Frontal cortex (tissue), 4 donors: ENCODE data around the gene OR8G5. TPM values are rescaled to one million over a fixed set of nuclear protein-coding genes. Genes with fewer than 3 reads are reported as not detected.
"Not testable (repeated sequence)": the region's sequence is repeated elsewhere in the genome, so short reads cannot be mapped to it uniquely, and the experiment has no call there.

ENCODE experiments used
- DNase-seq, 2 donors: peaks; one replicate each; pipeline ENCODE4 v3.0.0; 2012; ENCODE audit warnings: low spot score in 2 of 2
- FAIRE-seq: peaks from 2 replicates; lab custom pipeline; 2012; peaks lifted over from hg19 to GRCh38; lab: Jason Lieb, UNC
- total RNA-seq: library from RNA; depleted of rRNA; stranded (reverse); fragments of >200 nt; gene quantifications from one replicate; pipeline ENCODE4 v1.2.3, GENCODE V29; 2014
- donor health status: control.
- donor health status: control.
- donor health status: control.

Gene OR8G5
- not detected for total RNA-seq

DNA sequence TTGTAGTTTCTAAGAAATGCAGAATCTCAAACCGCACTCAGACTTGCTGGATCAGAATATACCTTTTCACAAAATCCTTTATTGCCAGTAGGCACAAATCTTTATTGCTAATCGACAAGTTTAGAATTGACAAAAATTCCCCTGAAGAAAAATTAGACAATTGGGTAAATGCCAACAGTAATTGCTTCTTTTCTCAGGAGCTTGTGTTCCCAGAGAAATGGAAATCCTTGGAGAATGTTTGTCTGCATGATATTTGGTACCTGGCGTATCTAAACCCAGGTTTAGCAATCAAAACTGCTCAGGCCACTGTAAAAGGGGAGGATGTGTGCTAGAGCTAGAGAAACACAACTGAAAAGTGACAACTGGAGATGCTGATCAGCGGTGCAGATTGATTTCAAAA, at the start of gene OR8G5:
OR8G5 (plus strand) TSS at position 301 of the 400 bp plus-strand sequence. CDS start 8,556 bp downstream, outside the sequence.
- no peak for DNase-seq
- no peak for FAIRE-seq

DNA sequence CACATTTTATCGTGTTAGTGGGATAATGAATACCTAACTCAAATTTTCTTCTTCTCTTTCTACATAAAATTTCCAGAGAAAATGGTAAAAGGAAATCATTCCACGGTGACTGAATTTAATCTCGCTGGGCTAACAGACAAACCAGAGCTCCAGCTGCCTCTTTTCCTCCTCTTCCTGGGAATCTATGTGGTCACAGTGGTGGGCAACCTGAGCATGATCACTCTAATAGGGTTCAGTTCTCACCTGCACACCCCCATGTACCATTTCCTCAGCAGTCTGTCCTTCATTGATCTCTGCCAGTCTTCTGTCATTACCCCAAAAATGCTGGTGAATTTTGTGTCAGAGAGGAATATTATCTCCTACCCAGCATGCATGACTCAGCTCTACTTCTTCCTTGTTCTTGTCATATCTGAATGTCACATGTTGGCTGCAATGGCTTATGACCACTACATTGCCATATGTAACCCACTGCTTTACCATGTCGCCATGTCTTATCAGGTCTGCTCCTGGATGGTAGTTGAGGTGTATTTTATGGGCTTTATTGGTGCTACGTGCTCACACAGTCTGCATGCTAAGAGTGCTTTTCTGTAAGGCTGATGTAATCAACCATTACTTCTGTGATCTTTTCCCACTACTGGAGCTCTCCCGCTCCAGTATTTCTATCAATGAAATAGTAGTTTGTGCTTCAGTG, 48.9 kb upstream of the OR8G5 start:
- no peak for FAIRE-seq

GRCh38 chr11:124209824-124210357, 46.3 kb upstream of the OR8G5 start:
- no peak for FAIRE-seq
- DNase-seq = no peak

More for the DNA sequence above, 48.9 kb upstream of the OR8G5 start:
- no peak for DNase-seq

DNA sequence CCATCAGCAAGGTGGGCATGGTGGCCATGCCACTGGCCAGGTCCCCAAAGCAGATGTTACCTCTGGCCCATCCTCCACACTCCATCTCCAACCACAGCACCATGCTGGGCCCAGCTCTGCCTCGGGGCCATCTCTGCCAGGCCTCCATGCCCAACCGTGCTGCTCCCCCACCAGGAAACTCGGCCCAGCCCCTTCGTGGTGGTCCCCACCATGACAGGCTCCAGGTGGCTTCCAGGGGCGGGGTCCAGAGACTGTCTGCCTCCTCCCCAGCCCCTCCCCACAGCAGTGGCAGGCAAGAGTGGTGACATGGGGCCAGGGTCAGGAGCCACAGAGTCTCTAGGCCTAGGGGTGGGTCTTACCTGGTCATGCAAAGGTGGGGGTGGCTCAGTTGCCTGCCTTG, 45.8 kb upstream of the OR8G5 start:
- no peak for FAIRE-seq
- DNase-seq = no peak

- DNase-seq (no peak), FAIRE-seq (no peak)
Measured at GRCh38 chr11:124211321-124211720, 44.9 kb upstream of the OR8G5 start.

GRCh38 chr11:124214027-124214426, 42.1 kb upstream of the OR8G5 start:
- FAIRE-seq (no peak), DNase-seq (no peak)

DNA sequence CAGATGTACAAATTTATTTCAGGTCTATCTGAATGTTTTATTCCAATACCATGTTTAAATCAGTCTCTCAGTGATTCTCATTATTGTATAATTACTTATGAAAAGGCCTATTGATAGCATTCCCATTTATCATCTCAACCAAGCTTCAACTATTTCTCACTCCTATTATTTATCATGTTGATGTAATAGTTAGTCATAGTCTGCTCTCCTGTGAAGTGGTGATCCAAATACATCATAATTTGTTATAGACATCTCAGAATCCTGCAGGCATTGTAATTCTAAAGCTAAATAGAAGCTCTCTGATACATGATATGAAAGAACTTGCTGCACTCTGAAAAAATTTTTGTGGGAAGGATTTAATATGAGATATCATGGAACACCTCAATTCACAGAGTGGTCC, 37.0 kb upstream of the OR8G5 start:
- DNase-seq = no peak
- no peak for FAIRE-seq

DNA sequence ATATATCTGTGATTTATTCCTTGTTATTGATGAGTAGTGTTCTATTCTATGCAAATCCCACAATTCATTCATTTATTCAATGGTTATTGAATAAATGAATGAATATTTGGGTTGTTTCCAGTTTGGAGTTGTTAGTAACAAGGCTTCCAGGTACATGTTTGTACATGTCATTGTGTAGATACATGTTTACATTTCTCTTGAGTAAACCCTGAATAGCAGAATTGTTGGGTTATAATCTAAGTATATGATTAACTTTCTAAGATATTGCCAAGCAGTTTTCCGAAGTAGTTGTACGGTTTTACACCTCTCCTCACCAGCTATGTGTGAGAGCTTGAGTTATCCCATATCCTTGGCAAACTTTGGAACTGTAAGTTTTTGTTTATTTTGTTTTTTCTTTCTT, 33.8 kb upstream of the OR8G5 start:
- FAIRE-seq (no peak), DNase-seq (no peak)

DNA sequence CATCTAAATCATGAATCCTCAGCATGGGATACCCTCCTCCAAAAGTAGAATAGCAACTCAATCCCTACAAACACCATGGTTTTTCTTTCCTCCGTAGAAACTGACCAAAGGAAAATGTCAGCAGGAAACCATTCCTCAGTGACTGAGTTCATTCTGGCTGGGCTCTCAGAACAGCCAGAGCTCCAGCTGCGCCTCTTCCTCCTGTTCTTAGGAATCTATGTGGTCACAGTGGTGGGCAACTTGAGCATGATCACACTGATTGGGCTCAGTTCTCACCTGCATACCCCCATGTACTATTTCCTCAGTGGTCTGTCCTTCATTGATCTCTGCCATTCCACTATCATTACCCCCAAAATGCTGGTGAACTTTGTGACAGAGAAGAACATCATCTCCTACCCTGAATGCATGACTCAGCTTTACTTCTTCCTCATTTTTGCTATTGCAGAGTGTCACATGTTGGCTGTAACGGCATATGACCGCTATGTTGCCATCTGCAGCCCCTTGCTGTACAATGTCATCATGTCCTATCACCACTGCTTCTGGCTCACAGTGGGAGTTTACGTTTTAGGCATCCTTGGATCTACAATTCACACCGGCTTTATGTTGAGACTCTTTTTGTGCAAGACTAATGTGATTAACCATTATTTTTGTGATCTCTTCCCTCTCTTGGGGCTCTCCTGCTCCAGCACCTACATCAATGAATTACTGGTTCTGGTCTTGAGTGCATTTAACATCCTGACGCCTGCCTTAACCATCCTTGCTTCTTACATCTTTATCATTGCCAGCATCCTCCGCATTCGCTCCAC, 31.4 kb upstream of the OR8G5 start:
- not testable (repeated sequence) for DNase-seq, FAIRE-seq

- FAIRE-seq = no peak
- DNase-seq = no peak
Measured at GRCh38 chr11:124225471-124225870, 30.7 kb upstream of the OR8G5 start.

DNA sequence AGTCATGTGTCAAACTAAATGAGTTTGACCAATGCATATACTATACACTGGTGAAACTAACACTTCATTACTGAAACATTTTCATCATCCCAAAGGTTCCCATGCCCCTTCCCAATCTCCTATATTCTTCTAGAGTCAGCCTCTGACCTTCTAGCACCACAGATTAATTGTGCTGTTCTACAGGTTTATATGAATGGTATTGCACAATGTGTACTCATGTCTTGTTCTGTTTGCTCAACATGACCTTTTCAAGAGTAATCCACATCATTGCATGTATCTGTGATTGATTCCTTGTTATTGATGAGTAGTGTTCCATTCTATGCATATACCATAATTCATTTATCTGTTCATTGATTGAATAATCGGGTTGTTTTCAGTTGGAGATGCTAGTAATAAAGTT, 22.8 kb upstream of the OR8G5 start:
- DNase-seq (no peak), FAIRE-seq (no peak)

DNA sequence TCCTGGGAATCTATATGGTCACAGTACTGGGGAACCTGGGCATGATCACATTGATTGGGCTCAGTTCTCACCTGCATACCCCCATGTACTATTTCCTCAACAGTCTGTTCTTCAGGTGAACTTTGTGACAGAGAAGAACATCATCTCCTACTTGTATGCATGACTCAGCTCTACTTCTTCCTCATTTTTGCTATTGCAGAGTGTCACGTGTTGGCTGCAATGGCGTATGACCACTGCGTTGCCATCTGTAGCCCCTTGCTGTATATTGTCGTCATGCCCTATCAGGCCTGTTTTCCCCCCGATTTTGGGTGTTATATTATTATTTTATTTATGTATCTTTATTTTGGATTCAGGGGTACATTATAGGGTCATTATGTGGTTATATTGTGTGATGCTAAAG, 17.7 kb upstream of the OR8G5 start:
- FAIRE-seq (no peak), DNase-seq (no peak)

GRCh38 chr11:124240621-124241397, 15.4 kb upstream of the OR8G5 start, which contains the start of gene OR8G1:
OR8G1 (plus strand) TSS chr11:124241095; CDS start chr11:124249676, 8,581 bp downstream.
- DNase-seq = no peak
- no peak for FAIRE-seq

DNA sequence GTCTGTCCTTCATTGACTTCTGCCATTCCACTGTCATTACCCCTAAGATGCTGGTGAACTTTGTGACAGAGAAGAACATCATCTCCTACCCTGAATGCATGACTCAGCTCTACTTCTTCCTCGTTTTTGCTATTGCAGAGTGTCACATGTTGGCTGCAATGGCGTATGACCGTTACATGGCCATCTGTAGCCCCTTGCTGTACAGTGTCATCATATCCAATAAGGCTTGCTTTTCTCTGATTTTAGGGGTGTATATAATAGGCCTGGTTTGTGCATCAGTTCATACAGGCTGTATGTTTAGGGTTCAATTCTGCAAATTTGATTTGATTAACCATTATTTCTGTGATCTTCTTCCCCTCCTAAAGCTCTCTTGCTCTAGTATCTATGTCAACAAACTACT, 6.3 kb upstream of the OR8G5 start:
- FAIRE-seq = not testable (repeated sequence)

GRCh38 chr11:124265041-124265440, 8.9 kb downstream of the OR8G5 start:
- not testable (repeated sequence) for FAIRE-seq, DNase-seq

More for the DNA sequence above, 6.3 kb upstream of the OR8G5 start:
- not testable (repeated sequence) for DNase-seq

DNA sequence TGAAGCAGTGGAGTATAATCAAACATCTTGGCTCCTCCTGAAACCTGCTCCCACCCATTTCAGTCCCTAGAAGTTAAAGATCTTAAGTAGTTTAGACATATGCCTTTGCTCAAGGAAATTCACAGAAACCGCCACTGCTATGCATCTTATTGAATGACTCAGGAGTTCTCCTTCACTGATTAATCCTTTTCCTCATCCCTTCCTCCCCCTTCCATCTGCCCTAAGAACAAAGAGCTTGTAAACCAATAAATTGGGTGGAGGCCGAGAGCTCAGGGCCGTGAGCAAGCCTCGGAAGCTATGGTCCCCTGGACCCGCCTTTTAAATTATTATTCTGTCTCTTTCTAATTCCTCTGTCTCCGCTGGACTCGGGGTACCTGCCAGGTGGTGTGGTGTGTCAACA, 14.7 kb downstream of the OR8G5 start:
- FAIRE-seq, DNase-seq: not testable (repeated sequence)

GRCh38 chr11:124274000-124274399, 17.8 kb downstream of the OR8G5 start:
- FAIRE-seq (no peak), DNase-seq (no peak)

GRCh38 chr11:124276081-124276480, 19.9 kb downstream of the OR8G5 start:
- FAIRE-seq (no peak), DNase-seq (no peak)

DNA sequence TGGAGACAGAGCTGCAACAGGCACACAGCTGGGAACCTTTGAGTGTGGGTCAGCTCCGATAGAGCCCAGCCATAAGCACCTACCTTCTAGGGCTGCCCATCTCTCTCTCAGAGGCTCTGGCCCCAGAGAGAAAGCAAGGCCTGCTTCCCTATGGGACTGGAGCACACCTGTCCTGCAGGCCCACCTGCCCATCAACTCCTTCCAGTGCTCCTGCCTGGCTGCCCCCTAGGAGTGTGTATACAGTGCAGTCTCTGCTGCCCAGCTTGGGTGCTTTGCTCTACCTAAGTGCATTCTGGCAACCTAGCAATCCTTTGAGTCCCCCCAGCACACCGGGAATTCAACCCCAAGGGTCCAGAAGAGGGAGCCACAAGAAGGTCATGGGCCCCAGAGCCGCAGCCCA, 21.0 kb downstream of the OR8G5 start:
- DNase-seq (no peak), FAIRE-seq (no peak)

DNA sequence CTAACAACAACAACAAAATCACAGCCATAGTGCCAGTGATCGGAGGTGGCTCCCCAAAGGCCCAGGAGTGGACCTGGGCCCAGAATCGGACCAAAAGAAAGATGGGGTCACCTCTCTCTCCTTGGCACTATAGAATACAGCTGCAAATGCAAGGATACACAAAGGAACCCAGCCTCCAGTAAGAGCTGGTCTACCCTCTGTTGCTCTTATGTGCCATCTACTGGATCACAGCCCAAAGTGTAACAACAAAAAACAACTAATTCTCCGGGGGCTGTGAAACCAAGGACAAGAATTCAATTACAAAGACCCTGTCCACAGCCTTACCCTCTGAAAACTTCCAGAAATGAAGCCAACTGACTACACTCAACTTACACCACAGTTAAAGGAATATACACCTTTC, 21.6 kb downstream of the OR8G5 start:
- FAIRE-seq (no peak), DNase-seq (no peak)
